Liver (tissue), 3 donors: ENCODE measurements around the gene PKD1L1.
"Not testable (repeated sequence)": the region's sequence is repeated elsewhere in the genome, so short reads cannot be mapped to it uniquely, and the experiment has no call there.

Experiments
- EGR1 ChIP-seq, 2 donors: IDR thresholded peaks; 2 replicates each; pipeline ENCODE4 v1.6.1; 2016 to 2018; ENCODE audit warnings: antibody characterized with exemption in 2 of 2, low read depth in 2 of 2
- FOXA1 ChIP-seq: IDR thresholded peaks from 2 replicates; pipeline ENCODE4 v1.6.1; 2016; ENCODE audit warnings: antibody characterized with exemption
- GABPA ChIP-seq, 2 donors: IDR thresholded peaks in 1 of 2; conservative IDR thresholded peaks in 1 of 2; 2 replicates each; pipeline ENCODE4 v1.6.1; 2016; ENCODE audit warnings: antibody characterized with exemption in 2 of 2, mild to moderate bottlenecking in 1 of 2, moderate library complexity in 1 of 2
- HNF4G ChIP-seq: IDR thresholded peaks from 2 replicates; pipeline ENCODE4 v1.6.1; 2016; ENCODE audit warnings: antibody characterized with exemption
- NR2F2 ChIP-seq: IDR thresholded peaks from 2 replicates; pipeline ENCODE4 v1.6.1; 2016; ENCODE audit warnings: antibody characterized with exemption
- RAD21 ChIP-seq, 2 donors: IDR thresholded peaks; 2 replicates each; pipeline ENCODE4 v1.6.1; 2016; ENCODE audit warnings: antibody characterized with exemption in 2 of 2, mild to moderate bottlenecking in 2 of 2
- TF ChIP-seq, protein P1 (sequence below): IDR thresholded peaks from 2 replicates; pipeline ENCODE4 v1.6.1; 2016; ENCODE audit warnings: antibody characterized with exemption, mild to moderate bottlenecking
- TF ChIP-seq, protein P2 (sequence below): fragments of 150-350 bp; IDR thresholded peaks from 2 replicates; pipeline ENCODE4 v1.5.1; 2017; ENCODE audit warnings: improper control_type of control experiment, low read depth, low read length; ENCODE audit not compliant: missing input control
- TF ChIP-seq, protein P3 (sequence below): IDR thresholded peaks from 2 replicates; pipeline ENCODE4 v1.6.1; 2016; ENCODE audit warnings: antibody characterized with exemption
- donor health status: healthy.
- donor health status: healthy.

DNA sequence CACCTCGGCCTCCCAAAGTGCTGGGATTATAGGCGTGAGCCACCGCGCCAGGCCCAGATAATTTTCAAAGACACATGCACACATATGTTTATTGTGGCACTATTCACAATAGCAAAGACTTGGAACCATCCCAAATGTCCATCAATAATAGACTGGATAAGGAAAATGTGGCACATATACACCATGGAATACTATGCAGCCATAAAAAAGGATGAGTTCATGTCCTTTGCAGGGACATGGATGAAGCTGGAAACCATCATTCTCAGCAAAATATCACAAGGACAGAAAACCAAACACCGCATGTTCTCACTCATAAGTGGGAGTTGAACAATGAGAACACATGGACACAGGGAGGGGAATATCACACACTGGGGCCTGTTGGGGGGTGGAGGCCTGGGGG, 32.4 kb upstream of the PKD1L1 start:
- TF ChIP-seq, protein P1, sequence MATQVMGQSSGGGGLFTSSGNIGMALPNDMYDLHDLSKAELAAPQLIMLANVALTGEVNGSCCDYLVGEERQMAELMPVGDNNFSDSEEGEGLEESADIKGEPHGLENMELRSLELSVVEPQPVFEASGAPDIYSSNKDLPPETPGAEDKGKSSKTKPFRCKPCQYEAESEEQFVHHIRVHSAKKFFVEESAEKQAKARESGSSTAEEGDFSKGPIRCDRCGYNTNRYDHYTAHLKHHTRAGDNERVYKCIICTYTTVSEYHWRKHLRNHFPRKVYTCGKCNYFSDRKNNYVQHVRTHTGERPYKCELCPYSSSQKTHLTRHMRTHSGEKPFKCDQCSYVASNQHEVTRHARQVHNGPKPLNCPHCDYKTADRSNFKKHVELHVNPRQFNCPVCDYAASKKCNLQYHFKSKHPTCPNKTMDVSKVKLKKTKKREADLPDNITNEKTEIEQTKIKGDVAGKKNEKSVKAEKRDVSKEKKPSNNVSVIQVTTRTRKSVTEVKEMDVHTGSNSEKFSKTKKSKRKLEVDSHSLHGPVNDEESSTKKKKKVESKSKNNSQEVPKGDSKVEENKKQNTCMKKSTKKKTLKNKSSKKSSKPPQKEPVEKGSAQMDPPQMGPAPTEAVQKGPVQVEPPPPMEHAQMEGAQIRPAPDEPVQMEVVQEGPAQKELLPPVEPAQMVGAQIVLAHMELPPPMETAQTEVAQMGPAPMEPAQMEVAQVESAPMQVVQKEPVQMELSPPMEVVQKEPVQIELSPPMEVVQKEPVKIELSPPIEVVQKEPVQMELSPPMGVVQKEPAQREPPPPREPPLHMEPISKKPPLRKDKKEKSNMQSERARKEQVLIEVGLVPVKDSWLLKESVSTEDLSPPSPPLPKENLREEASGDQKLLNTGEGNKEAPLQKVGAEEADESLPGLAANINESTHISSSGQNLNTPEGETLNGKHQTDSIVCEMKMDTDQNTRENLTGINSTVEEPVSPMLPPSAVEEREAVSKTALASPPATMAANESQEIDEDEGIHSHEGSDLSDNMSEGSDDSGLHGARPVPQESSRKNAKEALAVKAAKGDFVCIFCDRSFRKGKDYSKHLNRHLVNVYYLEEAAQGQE: not testable (repeated sequence)
- TF ChIP-seq, protein P2, sequence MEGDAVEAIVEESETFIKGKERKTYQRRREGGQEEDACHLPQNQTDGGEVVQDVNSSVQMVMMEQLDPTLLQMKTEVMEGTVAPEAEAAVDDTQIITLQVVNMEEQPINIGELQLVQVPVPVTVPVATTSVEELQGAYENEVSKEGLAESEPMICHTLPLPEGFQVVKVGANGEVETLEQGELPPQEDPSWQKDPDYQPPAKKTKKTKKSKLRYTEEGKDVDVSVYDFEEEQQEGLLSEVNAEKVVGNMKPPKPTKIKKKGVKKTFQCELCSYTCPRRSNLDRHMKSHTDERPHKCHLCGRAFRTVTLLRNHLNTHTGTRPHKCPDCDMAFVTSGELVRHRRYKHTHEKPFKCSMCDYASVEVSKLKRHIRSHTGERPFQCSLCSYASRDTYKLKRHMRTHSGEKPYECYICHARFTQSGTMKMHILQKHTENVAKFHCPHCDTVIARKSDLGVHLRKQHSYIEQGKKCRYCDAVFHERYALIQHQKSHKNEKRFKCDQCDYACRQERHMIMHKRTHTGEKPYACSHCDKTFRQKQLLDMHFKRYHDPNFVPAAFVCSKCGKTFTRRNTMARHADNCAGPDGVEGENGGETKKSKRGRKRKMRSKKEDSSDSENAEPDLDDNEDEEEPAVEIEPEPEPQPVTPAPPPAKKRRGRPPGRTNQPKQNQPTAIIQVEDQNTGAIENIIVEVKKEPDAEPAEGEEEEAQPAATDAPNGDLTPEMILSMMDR: not testable (repeated sequence)
- TF ChIP-seq NR2F2; RAD21 (IDR thresholded peaks at IDR 0.05); GABPA (IDR thresholded peaks at IDR 0.05 in 1 of 2, conservative IDR thresholded peaks at IDR 0.05 in 1 of 2); HNF4G; FOXA1; EGR1 (IDR thresholded peaks at IDR 0.05; ENCODE audit: low read depth in 2 of 2): not testable (repeated sequence)
- TF ChIP-seq, protein P3, sequence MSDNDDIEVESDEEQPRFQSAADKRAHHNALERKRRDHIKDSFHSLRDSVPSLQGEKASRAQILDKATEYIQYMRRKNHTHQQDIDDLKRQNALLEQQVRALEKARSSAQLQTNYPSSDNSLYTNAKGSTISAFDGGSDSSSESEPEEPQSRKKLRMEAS: not testable (repeated sequence)
